GM19351 (cell line): ENCODE results near the gene OR6Q1.

Source experiments
- ATAC-seq: cut with Tn5 transposase; IDR thresholded peaks from one replicate; pipeline ENCODE4 v1.9.1; 2021; ENCODE audit warnings: mild to moderate bottlenecking, moderate library complexity; ENCODE audit not compliant: unreplicated experiment

OR6Q1 gene

GRCh38 chr11:58057481-58057880 is 26.7 kb downstream of the OR6Q1 start:
- no peak for ATAC-seq

GRCh38 chr11:58058276-58059006 is 27.7 kb downstream of the OR6Q1 start:
- no peak for ATAC-seq

- no peak for ATAC-seq
Measured at GRCh38 chr11:58059007-58059350, 28.2 kb downstream of the OR6Q1 start.

GRCh38 chr11:58060535-58060934 is 29.8 kb downstream of the OR6Q1 start:
- ATAC-seq, result no peak

- ATAC-seq, result no peak
Measured at GRCh38 chr11:58060939-58061672, 30.4 kb downstream of the OR6Q1 start.

GRCh38 chr11:58061813-58062212 is 31.1 kb downstream of the OR6Q1 start:
- no peak for ATAC-seq

- ATAC-seq, result no peak
Measured at GRCh38 chr11:58067685-58068084, 36.9 kb downstream of the OR6Q1 start.

GRCh38 chr11:58068655-58069054 is 37.9 kb downstream of the OR6Q1 start:
- ATAC-seq, result no peak

GRCh38 chr11:58070585-58070984 is 39.8 kb downstream of the OR6Q1 start:
- no peak for ATAC-seq

- no peak for ATAC-seq
Measured at GRCh38 chr11:58075781-58076180, 45.0 kb downstream of the OR6Q1 start.
